A673 (cell line): ENCODE data around the gene TK2.

ENCODE experiments used
- CTCF ChIP-seq: fragments of 300-800, 200-600 bp; sonication (generic); conservative IDR thresholded peaks from 2 replicates; pipeline ENCODE4 v1.5.1; 2017; ENCODE audit warnings: low read depth, mild to moderate bottlenecking, antibody characterized with exemption, low read length, moderate library complexity, mixed read lengths
- EZH2 ChIP-seq: fragments of 200-600 bp; sonication (generic); IDR thresholded peaks from 2 replicates; pipeline ENCODE4 v1.6.1; 2017; ENCODE audit warnings: borderline replicate concordance, low read depth, mild to moderate bottlenecking, mixed read lengths, antibody characterized with exemption, low read length; ENCODE audit not compliant: poor library complexity, severe bottlenecking

GRCh38 chr16:66592814-66593213 is 42.9 kb upstream of the TK2 start:
- TF ChIP-seq CTCF: no peak
- no peak for TF ChIP-seq EZH2
